Suprapubic skin (tissue), 3 donors: Measurements from ENCODE around the gene PLCXD3.

Source experiments
- CTCF ChIP-seq, 2 donors: fragments of 200-600 bp in 1 of 2; fragments of 450-650 bp in 1 of 2; sonication (generic) in 1 of 2; IDR thresholded peaks; one replicate each; pipeline ENCODE4 v1.5.1; 2016 to 2019; ENCODE audit warnings: antibody characterized with exemption in 2 of 2, mild to moderate bottlenecking in 1 of 2, moderate library complexity in 1 of 2
- EP300 ChIP-seq: sonication (generic); formaldehyde crosslinking; IDR thresholded peaks from one replicate; pipeline ENCODE4 v1.6.1; 2017; ENCODE audit warnings: antibody characterized with exemption

GRCh38 chr5:41537581-41537980, 27.2 kb upstream of the PLCXD3 start:
- TF ChIP-seq CTCF (IDR thresholded peaks at IDR 0.05) (no peak), EP300 (no peak)
